Karpas-422 (cell line): Measurements from ENCODE around the gene TUBB4A. TPM values are rescaled to one million over a fixed set of nuclear protein-coding genes. Genes with fewer than 3 reads are reported as not detected.
"Not testable (repeated sequence)": the region's sequence is repeated elsewhere in the genome, so short reads cannot be mapped to it uniquely, and the experiment has no call there.

ENCODE experiments used
- DNase-seq: peaks from one replicate; pipeline ENCODE4 v3.0.0-alpha.2; 2015
- H2AFZ ChIP-seq: fragments of 200-600 bp; sonication (generic); 2 replicates; pipeline ENCODE4 v1.6.1; 2014; ENCODE audit warnings: antibody characterized with exemption, low read length, mixed read lengths
- H3K27ac ChIP-seq: fragments of 200-600 bp; sonication (generic); 2 replicates; pipeline ENCODE4 v1.5.1; 2014; ENCODE audit warnings: mild to moderate bottlenecking, low read length, moderate library complexity
- H3K27me3 ChIP-seq: fragments of 200-600 bp; sonication (generic); 2 replicates; pipeline ENCODE4 v1.6.1; 2014; ENCODE audit warnings: low read length, mixed read lengths
- H3K36me3 ChIP-seq: fragments of 200-600 bp; sonication (generic); 2 replicates; pipeline ENCODE4 v1.6.1; 2014; ENCODE audit warnings: low read length, mixed read lengths; ENCODE audit not compliant: insufficient read depth
- H3K4me1 ChIP-seq: fragments of 200-600 bp; sonication (generic); 2 replicates; pipeline ENCODE4 v1.6.1; 2014; ENCODE audit warnings: mild to moderate bottlenecking, low read length, mixed read lengths
- H3K4me2 ChIP-seq: fragments of 200-600 bp; sonication (generic); 2 replicates; pipeline ENCODE4 v1.6.1; 2014; ENCODE audit warnings: low read length, low read depth, mild to moderate bottlenecking; ENCODE audit not compliant: poor library complexity, severe bottlenecking
- H3K4me3 ChIP-seq: fragments of 200-600 bp; sonication (generic); 2 replicates; pipeline ENCODE4 v1.5.1; 2014; ENCODE audit warnings: mild to moderate bottlenecking, antibody characterized with exemption, low read length, mixed read lengths
- H3K79me2 ChIP-seq: fragments of 200-600 bp; sonication (generic); 2 replicates; pipeline ENCODE4 v1.6.1; 2014; ENCODE audit warnings: mild to moderate bottlenecking, low read length, mixed read lengths
- H3K9ac ChIP-seq: fragments of 200-600 bp; sonication (generic); 2 replicates; pipeline ENCODE4 v1.6.0; 2014; ENCODE audit warnings: low read length
- H3K9me2 ChIP-seq: fragments of 200-600 bp; sonication (generic), shearing (Covaris generic); replicated peaks from 2 replicates; pipeline ENCODE4 v1.6.0; 2014; ENCODE audit warnings: mild to moderate bottlenecking, low read length, moderate library complexity; ENCODE audit not compliant: insufficient read depth
- H3K9me3 ChIP-seq: fragments of 300-700, 200-600 bp; sonication (generic); 2 replicates; pipeline ENCODE4 v1.6.1; 2014; ENCODE audit warnings: low read length, mixed read lengths
- H4K20me1 ChIP-seq: fragments of 200-600 bp; sonication (generic); 2 replicates; pipeline ENCODE4 v1.6.1; 2014; ENCODE audit warnings: mild to moderate bottlenecking, antibody characterized with exemption, low read length, low read depth; ENCODE audit not compliant: insufficient read depth
- total RNA-seq: library from RNA; depleted of rRNA; stranded (reverse); fragments of >200 nt; shearing (Covaris generic); gene quantifications from 2 replicates; pipeline ENCODE4 v1.2.3, GENCODE V29; 2014; ENCODE audit warnings: low replicate concordance

TUBB4A gene
- total RNA-seq, 1 experiment from 2014 or later: 0.45 TPM

GRCh38 chr19:6508028-6508771 is 6.1 kb upstream of the TUBB4A start:
- not testable (repeated sequence) for H3K36me3 ChIP-seq, H3K27me3 ChIP-seq, H3K4me1 ChIP-seq, H3K9me3 ChIP-seq, H3K4me2 ChIP-seq, H2AFZ ChIP-seq, H3K4me3 ChIP-seq, H4K20me1 ChIP-seq, H3K27ac ChIP-seq, H3K79me2 ChIP-seq, H3K9me2 ChIP-seq, H3K9ac ChIP-seq
- DNase-seq: peak; percentile 35

- Histone ChIP-seq H3K9me2 (no peaks in the 10 kb centered on the region), H3K79me2 (no peaks in the 10 kb centered on the region), H3K4me1 (peaks cover 11% of the 10 kb centered on the region), H3K9ac (no peak overlapping the region), H3K36me3 (no peaks in the 10 kb centered on the region), H4K20me1 (no peaks in the 10 kb centered on the region), H3K27ac (no peak overlapping the region), H3K9me3 (no peaks in the 10 kb centered on the region), H3K4me3 (no peak overlapping the region), H3K4me2 (no peak overlapping the region), H2AFZ (no peak overlapping the region), H3K27me3 (no peaks in the 10 kb centered on the region)
- no peak for DNase-seq
Measured at GRCh38 chr19:6503407-6504201, 1.5 kb upstream of the TUBB4A start.

- H3K27me3 ChIP-seq: no peaks in the 10 kb centered on the region
- no peaks in the 10 kb centered on the region for H3K79me2 ChIP-seq
- no peak overlapping the region for H2AFZ ChIP-seq
- H3K9me2 ChIP-seq: no peaks in the 10 kb centered on the region
- no peak for DNase-seq
- H3K4me1 ChIP-seq: peaks cover 11% of the 10 kb centered on the region
- H3K4me3 ChIP-seq: no peak overlapping the region
- no peak overlapping the region for H3K9ac ChIP-seq
- H3K36me3 ChIP-seq: no peaks in the 10 kb centered on the region
- H3K9me3 ChIP-seq: no peaks in the 10 kb centered on the region
- H3K27ac ChIP-seq: no peak overlapping the region
- no peaks in the 10 kb centered on the region for H4K20me1 ChIP-seq
- H3K4me2 ChIP-seq: no peak overlapping the region
Measured at GRCh38 chr19:6500837-6501739, 1.0 kb downstream of the TUBB4A start.

GRCh38 chr19:6499052-6499790 is 2.9 kb downstream of the TUBB4A start:
- no peaks in the 10 kb centered on the region for H3K27me3 ChIP-seq
- no peaks in the 10 kb centered on the region for H3K9me3 ChIP-seq
- no peaks in the 10 kb centered on the region for H3K9me2 ChIP-seq
- H2AFZ ChIP-seq: no peak overlapping the region
- no peaks in the 10 kb centered on the region for H3K79me2 ChIP-seq
- peak; percentile 36 for DNase-seq
- no peaks in the 10 kb centered on the region for H3K36me3 ChIP-seq
- no peak overlapping the region for H3K4me2 ChIP-seq
- no peaks in the 10 kb centered on the region for H4K20me1 ChIP-seq
- no peak overlapping the region for H3K9ac ChIP-seq
- H3K4me1 ChIP-seq: peaks cover 11% of the 10 kb centered on the region
- H3K4me3 ChIP-seq: no peak overlapping the region
- H3K27ac ChIP-seq: no peak overlapping the region

- Histone ChIP-seq H3K27ac (no peak overlapping the region), H3K9me3 (no peaks in the 10 kb centered on the region), H3K4me1 (peaks cover 11% of the 10 kb centered on the region), H3K4me2 (no peak overlapping the region), H4K20me1 (no peaks in the 10 kb centered on the region), H3K27me3 (no peaks in the 10 kb centered on the region), H2AFZ (no peak overlapping the region), H3K36me3 (no peaks in the 10 kb centered on the region), H3K79me2 (no peaks in the 10 kb centered on the region), H3K4me3 (no peak overlapping the region), H3K9me2 (no peaks in the 10 kb centered on the region), H3K9ac (no peak overlapping the region)
- peak; percentile 43 for DNase-seq
Measured at GRCh38 chr19:6498294-6499036, 3.6 kb downstream of the TUBB4A start.

GRCh38 chr19:6495947-6496346 is 6.2 kb downstream of the TUBB4A start:
- no peak overlapping the region for H2AFZ ChIP-seq
- peak; percentile 22 for DNase-seq
- no peaks in the 10 kb centered on the region for H4K20me1 ChIP-seq
- no peaks in the 10 kb centered on the region for H3K9me3 ChIP-seq
- no peaks in the 10 kb centered on the region for H3K79me2 ChIP-seq
- no peaks in the 10 kb centered on the region for H3K4me1 ChIP-seq
- no peak overlapping the region for H3K27ac ChIP-seq
- no peaks in the 10 kb centered on the region for H3K36me3 ChIP-seq
- H3K4me2 ChIP-seq: no peak overlapping the region
- no peaks in the 10 kb centered on the region for H3K27me3 ChIP-seq
- H3K9me2 ChIP-seq: no peaks in the 10 kb centered on the region
- no peak overlapping the region for H3K4me3 ChIP-seq
- no peak overlapping the region for H3K9ac ChIP-seq

GRCh38 chr19:6494438-6495036 is 7.6 kb downstream of the TUBB4A start:
- no peak overlapping the region for H3K27ac ChIP-seq
- H4K20me1 ChIP-seq: no peaks in the 10 kb centered on the region
- no peak overlapping the region for H3K4me2 ChIP-seq
- H3K9ac ChIP-seq: no peak overlapping the region
- H3K79me2 ChIP-seq: no peaks in the 10 kb centered on the region
- no peaks in the 10 kb centered on the region for H3K9me3 ChIP-seq
- no peak overlapping the region for H2AFZ ChIP-seq
- peak; percentile 23 for DNase-seq
- H3K36me3 ChIP-seq: no peaks in the 10 kb centered on the region
- no peaks in the 10 kb centered on the region for H3K27me3 ChIP-seq
- H3K4me1 ChIP-seq: peaks cover 8% of the 10 kb centered on the region
- H3K9me2 ChIP-seq: no peaks in the 10 kb centered on the region
- H3K4me3 ChIP-seq: no peak overlapping the region
